GM19035 (cell line): Measurements from ENCODE around the gene MCTP1.
"Not testable (repeated sequence)": the region's sequence is repeated elsewhere in the genome, so short reads cannot be mapped to it uniquely, and the experiment has no call there.

Experiments used
- ATAC-seq: cut with Tn5 transposase; IDR thresholded peaks from one replicate; pipeline ENCODE4 v1.9.1; 2021; ENCODE audit not compliant: unreplicated experiment

MCTP1 gene

DNA sequence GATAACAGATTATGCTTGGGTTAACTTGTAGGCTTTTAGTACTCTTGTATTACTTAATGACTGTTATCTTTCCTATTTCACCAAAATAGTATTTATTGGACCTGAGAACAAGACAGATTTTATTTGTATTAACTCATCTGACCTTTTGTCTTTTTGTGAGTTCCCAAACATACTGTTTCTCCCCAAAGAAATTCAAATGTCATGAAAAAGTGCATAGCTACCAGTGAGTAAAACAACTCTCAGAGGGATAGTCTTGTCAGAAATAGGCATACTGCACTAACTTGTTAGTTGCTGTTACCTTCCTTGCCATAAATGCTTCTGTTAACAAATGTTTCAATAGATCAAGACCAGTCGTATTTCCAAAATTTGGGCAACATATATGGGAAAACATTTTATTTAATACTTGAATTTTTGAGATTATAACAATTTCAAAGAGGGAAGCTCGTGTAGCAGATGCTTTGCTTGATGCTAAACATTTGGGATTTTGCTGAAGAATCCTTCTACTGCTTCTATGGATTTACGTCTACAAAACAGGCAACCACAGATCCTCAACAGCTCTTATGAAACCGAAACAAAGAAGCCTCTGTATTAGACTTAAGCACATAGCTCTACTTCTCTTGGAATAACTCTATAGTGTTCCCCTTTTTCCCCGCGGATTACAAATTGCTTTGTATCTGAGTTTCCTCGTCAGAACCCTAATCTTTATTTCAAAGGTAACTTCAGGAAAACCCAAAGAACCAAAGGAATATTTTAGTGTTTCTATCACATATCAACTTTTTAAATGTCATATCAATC is 248.8 kb downstream of the MCTP1 start:
- ATAC-seq = no peak

DNA sequence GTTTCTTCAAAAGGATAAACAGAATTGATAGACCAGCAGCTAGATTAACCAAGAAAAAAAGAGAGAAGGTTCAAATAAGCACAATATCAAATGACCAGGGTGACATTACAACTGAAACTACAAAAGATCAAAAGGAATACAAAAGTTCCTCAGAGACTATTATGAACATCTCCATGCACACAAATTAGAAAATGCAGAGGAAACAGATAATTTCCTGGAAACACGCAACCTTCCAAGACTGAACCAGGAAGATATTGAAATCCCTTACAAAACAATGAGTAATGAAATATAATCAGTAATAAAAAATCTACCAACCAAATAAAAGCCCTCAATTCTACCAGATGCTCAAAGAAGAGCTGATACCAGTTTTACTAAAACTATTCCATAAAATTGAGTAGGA is 252.1 kb downstream of the MCTP1 start:
- ATAC-seq = no peak

DNA sequence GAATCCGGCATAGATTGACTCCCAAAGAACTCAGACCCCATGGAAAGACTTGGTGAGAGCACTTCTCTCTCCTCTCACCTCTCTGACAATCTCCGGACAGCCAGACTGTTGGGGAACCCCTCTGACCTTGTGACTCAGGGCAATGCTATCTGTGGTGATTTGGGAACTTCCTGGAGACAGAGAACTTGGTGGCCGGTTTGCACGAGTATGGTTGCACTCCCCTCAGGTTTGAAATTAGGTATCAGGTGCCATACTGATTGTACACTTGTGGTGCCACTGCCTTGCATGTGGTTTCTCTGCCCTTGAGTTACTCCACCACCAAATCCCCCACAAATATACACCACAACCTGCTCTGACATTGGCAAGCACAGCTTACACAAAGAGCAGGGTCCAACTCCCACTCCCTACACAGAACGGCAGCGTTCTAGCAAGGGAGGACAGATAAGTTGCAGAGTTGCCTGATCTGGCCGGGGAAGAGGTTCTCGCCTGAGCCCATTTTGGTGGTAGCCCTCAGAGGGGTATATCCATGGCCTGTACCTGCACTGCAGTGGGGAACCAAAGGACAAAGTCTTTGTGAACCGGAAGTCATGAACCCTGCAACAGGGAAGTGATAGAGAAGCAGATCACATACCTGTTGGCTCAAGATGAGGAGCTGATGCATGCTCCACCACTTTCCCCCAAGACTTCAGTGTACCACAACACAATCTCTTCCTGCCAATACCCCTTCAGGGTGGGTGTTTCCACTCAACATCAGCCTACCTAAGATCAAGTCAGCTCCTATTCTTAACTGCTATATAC is 255.1 kb downstream of the MCTP1 start:
- ATAC-seq = peak; percentile 54

DNA sequence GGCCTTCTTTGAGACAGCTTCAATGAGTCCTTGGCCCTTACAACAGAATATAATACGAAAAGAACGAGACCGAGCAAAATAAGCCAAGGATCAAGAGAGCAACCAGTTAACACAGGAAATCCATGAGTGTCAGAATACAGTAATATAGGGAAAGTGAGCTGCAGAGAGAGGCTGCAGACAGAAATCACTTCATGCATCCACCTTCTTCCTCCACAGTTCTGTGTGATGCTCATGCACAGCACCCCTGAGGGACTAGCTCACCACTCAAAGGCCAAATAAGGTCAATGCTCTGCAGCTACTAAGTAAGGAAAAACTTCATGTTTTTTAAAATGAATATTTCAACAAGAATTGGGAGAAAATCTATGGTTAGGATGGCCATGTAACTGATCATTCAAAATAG is 257.1 kb downstream of the MCTP1 start:
- ATAC-seq = peak; percentile 39

DNA sequence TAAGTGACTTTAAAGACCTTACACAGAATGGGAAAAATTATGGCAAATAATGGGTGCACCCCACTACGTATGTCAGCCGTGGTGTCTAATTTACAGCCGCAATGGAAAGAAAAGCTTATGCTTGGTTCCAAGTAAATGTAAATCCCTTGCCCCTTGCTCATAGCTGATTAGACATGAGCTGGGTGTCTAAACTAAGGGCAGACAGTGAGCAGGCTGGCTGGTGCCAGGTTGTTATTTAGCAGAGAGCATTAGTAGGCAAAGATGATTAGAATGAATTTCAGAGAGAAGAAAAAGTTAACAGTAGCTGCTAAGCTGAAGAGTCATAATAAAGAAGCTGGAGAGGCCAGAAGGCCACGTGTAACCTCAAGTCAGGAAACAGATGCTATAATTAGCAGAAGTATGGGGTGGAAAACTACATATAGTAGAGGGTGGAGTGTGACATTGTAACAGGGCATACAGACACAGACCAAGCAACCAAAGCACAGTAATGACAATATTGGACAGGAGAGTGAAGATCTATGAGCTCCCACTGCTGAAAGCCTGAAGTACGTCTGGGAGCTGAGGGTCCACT is 257.7 kb downstream of the MCTP1 start:
- ATAC-seq = peak; percentile 35

DNA sequence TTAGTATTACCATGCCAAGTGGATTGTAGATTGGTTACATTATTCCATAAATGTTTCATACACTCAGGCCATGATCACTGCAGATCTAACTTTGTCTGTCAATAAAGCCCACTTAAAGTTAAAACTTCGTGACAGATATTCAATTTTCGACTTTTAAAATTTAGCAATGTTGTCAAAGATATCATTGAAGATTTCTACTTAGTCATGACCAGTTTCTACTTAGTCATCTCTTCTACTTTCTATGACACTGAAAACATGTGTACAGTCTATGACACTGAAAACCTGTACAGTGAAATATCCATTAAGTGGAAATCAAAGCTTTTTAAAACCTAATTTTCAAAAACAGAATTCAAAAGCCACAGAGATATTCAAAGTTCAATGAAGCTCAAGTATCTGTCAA is 258.2 kb downstream of the MCTP1 start:
- ATAC-seq = no peak

DNA sequence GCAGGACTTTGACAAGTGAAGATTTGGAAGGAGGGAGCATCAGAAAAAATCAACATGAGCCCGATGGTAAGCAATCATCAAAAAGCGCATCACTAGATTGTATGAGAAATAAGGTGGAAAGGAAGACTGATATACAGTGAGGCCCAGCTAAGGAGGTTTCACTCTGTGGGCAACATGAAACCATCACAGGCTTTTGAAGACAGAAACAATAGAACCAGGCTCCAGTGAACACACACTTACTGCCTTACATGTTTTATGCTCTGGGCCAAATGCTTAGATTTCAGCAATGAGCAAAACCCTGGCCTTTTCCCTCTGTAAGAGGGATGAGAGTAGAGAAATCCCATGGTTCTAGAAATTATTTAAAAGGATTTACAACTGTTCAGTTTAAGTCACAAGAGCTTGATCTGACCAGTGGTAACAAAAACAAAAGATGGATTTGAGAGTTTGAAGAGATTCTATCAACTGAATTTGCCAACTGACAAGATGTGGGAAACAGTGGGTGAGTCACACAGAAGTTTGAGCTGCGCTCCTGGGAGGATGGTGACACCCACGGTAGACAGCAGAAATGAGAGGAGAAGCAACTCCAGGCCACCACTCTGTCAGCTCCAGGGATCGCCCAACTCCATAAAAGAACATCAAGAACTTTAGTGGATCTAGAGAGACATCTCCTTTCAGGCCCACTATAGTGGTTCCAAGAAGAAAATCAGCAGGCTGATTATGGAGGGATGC is 261.8 kb downstream of the MCTP1 start:
- ATAC-seq = peak; percentile 49

DNA sequence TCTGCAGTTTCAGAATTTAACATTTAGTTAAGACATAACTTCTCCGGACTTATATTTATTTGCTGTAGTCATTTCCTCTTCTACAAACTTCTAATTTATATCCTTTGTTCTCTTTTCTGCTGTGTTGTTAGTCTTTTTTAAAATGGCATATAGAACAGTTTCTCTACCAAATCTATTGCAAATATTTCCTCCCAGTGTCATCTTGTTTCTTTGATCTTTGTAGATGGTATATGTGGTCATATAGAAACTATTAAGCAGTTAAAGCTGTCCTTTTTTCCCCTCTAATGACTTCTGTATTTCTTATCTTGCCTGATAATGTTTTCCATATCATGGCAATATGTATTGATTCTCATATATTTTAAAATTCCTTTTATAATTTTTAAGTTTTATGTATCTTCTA is 264.5 kb downstream of the MCTP1 start:
- ATAC-seq = no peak

DNA sequence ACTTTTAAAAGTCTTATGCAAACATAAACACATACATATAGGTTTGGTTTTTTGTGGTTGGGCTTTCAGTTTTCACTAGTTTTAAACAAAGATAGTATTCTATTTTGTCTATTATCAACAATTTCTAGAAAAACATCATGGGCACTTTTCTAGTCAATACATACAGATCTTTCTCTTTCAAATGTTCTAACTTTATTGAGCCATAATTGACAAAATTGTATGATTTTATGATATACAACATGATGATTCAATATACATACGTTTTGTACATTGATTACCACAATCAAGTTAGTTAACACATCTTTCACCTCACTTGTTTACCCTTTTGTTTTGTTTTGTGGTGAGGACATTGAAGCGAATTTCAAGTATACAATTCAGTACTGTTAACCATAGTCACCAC is 265.9 kb downstream of the MCTP1 start:
- ATAC-seq = no peak

DNA sequence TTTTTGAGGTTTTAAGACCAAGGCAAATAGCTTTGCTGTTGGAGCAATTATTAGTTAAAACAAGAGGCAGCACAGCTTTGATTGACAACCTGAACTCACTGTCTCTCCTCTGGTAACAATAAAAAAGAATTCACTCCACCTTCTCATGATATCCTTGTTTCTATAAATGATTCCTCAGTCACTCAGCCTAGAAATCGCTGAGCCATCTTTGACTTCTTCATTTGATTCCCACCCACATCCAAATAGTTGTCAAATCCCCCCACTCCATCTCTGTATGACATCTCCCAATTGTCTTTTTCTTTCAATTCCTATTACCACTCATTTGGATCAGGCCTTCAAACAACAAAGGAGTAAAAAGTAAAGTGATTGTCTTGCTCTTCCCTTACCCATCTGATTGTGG is 266.4 kb downstream of the MCTP1 start:
- no peak for ATAC-seq

DNA sequence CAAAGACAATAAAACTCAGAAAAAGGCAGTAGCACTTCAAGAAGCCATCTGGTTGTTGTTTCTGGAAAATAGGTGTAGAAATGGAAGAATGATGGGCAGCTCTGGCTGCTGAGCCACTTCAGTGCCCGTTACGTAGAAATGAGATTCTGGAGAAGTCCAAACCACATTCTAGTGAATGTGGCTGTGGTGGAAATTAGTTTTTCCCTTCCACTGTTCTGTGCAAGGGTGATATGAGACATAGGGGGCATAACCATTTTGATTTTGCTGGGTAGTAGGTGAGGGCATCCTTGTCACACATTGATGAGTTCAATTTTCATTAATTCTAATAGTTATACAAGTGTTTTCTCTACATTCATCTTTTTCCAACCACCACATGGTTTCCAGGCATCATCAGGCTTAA is 275.1 kb downstream of the MCTP1 start:
- ATAC-seq = no peak

DNA sequence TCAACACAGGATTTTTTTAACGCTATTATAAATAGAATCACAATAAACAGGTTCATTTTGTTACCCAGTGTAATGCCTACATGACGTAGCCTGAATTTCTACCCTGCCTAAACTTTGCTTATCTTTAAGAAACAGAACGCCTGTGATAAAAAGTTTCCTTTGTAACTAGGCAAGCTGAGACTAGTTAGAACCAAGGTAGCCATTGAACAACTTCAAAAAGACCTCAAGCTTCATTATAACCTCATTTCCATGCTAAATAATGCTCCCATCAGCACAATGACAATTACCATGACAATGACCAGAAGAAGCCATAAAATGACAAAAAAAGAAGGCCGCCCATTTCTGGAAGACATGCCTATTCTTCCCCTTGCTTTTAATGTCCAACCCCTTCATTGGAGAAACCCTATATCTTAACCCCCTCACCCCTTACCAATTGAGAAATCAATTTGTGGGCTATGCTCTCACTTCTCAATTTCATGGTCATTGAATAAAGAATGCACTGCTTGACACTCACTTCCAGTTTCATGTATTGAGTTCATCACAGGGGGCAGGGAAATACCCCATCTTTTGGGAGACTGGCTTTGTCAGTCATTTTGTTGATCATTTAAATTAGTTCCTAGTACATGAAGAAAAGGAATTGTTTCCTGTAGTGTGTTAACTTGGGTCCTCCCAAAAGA is 276.8 kb downstream of the MCTP1 start:
- ATAC-seq = peak; percentile 65

DNA sequence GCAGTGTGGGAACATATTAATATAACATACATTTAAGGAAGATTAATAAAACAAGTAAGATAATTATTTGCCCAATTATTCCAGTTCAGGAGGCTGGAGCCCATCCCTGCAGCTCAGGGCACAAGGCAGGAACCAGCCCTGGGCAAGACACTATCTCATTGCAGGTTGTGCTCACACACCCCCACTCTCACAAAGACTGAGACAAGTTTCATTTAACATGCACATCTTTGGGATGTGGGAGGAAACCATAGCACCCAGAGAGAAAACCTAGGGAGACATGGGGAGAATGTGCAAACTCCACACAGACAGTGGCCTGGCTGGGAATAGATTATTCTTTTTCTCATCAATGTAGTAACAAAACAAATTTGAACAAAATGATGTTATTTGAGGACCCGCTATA is 279.1 kb downstream of the MCTP1 start:
- ATAC-seq = no peak

DNA sequence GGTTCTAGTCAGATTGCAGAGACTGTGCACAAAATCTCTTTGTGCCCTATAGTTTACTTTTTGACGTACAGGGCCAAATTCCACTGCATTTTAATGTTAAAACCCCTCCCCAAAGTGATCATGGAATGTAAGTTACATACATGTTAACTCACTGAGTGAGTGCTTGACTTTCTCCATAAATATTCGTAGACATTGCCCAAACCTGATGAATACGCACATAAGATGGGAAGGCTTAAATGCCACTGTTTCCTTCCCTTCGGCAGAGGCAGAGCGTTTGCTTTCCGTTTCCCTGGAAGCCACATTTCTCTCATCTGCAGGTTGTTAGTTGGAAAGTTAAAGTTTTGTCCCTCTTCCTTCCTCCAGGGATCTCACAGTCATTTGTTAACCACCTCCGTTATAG is 286.2 kb downstream of the MCTP1 start:
- no peak for ATAC-seq

DNA sequence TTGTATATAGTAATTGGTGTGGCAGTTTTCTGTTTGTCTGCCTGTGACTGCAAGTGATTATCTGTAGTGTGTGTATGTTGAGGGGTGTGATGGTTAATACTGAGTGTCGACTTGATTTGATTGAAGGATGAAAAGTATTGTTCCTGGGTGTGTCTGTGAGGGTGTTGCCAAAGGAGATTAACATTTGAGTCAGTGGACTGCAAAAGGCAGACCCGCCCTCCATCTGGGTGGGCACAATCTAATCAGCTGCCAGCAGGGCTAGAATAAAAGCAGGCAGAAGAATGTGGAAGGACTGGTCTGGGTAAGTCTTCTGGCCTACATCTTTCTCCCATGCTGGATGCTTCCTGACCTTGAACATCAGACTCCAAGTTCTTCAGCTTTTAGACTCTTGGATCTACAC is 290.4 kb downstream of the MCTP1 start:
- ATAC-seq = not testable (repeated sequence)

DNA sequence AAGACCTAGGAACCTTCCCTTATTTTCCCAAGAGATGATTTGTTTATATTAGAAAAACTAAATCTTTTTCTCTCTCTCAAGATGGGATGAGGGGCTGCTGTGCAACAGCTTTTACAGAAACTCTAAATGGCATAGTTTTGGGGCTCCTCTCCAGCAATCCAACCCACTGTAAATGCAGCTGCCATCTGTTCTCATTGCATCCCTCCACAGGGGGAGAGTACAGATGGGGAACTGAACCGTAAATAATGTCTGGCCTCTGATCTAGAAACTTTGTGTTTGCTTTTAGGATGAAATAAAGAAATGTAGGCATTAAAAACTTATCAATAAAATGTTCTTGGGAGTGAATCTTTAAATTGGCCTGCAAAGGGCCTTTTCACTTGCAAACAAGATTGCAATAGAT is 291.4 kb downstream of the MCTP1 start:
- ATAC-seq = no peak

DNA sequence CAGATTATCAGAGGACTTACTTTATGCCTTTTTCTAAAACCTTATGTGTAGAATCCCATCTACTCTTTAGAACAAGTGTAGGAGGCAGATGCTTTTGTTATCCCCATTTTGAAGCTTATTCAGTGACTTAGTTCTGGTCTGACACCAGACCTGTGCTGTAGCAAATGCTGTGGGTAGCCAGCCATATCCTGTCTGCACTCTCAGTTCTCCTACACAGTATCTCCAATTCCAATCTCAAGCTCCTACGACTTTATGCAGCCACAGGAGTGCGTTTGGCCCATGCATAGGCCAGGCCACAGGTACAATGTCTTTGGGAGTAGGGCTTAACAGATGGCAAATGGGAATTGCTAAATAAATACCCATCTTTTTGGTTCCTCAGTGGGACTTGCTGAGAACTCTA is 292.6 kb downstream of the MCTP1 start:
- ATAC-seq = no peak

DNA sequence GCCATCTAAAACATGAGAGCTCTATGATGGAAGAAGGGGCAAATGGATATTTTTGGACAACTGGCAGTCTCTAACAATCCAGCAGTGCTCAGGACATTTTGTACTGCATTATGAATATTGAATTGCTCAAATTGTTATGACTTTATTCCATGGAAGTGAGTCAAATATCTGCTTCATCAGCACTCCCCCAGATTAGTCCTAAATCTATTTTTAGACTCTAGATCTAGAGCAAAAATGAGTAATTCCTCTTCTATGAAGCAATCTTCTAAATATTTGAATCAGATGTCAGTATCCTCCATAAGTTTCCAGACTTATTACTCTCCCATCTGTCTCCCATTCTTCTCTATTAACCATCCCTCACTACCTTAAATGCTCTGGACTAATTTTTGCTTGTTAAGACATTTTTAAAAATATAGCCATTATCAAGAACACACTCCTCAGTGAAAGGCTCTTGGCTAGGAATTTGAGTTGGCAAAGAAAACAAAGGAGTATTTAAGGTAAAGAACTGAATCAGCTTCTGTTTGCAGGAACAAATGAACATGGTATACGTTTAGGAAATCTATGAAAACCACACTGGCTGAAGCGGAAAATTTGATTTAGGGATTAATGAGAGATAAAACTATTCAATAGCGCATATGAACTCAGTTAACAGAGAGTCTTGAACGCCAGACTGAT is 300.9 kb downstream of the MCTP1 start:
- ATAC-seq = no peak

DNA sequence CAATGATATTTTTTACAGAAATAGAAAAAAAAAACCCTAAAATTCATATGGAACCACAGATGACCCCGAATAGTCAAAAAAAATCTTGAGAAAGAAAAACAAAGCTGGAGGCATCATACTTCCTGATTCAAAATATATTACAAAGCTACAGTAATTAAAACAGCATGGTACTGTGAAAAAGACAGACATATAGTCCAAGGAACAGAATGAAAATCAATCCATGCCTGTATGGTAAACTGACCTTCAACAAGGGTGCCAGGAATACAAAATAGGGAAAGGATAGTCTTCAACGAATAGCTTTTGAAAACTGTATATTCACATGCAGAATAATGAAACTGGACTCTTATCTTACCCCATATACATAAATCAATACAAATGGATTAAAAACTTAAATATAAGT is 307.5 kb downstream of the MCTP1 start:
- no peak for ATAC-seq

DNA sequence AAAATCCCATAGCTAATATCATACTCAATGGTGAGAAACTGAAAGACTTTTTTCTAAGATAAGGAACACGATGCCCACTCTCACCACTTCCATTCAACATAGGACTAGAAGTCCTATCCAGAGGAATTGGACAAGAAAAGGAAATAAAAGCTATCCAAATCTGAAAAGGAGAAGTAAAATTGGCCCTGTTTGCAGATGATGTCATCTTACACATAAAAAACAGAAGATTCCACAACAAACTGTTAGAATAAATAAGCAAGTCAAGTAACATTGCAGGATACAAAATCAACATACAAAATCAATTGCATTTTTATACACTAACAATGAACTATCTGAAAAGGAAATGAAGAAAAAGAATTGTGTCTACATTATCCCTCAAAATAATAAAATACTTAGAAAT is 308.0 kb downstream of the MCTP1 start:
- ATAC-seq = no peak
